Activated T-cell treated with anti-CD3 and anti-CD28 coated beads for 24 hours (primary cell): ENCODE measurements around the gene PAN2.
A peak's percentile ranks its signal among the peaks of the same experiment; 100 is the strongest.
"Not testable (repeated sequence)": the region's sequence is repeated elsewhere in the genome, so short reads cannot be mapped to it uniquely, and the experiment has no call there.

Source experiments
- DNase-seq: peaks from one replicate; pipeline ENCODE4 v3.0.0-alpha.2; 2020; ENCODE audit warnings: low read depth

Gene PAN2

GRCh38 chr12:56333679-56334489 is at the start of gene PAN2:
Gene PAN2 (minus strand): TSS chr12:56334000. CDS start chr12:56333094, 906 bp downstream.
- peak; percentile 90 for DNase-seq

- DNase-seq, result no peak
These were observed 48.8 kb upstream of the PAN2 start for GRCh38 chr12:56382611-56383010.

- no peak for DNase-seq
These were observed 44.2 kb upstream of the PAN2 start for GRCh38 chr12:56377989-56378316.

GRCh38 chr12:56377310-56377988 is 43.6 kb upstream of the PAN2 start:
- no peak for DNase-seq

- no peak for DNase-seq
These were observed 42.0 kb upstream of the PAN2 start for GRCh38 chr12:56375598-56376434.

GRCh38 chr12:56374726-56375597 is 41.2 kb upstream of the PAN2 start:
- DNase-seq, result no peak

GRCh38 chr12:56373515-56373914 is 39.7 kb upstream of the PAN2 start:
- DNase-seq, result no peak

GRCh38 chr12:56366948-56367347 is 33.1 kb upstream of the PAN2 start:
- no peak for DNase-seq

GRCh38 chr12:56362130-56363059 is 28.6 kb upstream of the PAN2 start, which contains the start of gene APOF:
Gene APOF (minus strand): TSS chr12:56362857. CDS start chr12:56362745, 112 bp downstream.
- DNase-seq, result no peak

GRCh38 chr12:56361487-56362129 is 27.8 kb upstream of the PAN2 start:
- DNase-seq, result no peak

- DNase-seq, result peak; percentile 99
These were observed 26.3 kb upstream of the PAN2 start, which contains the start of gene STAT2 for GRCh38 chr12:56359851-56360767. Gene STAT2 (minus strand): TSS chr12:56360107. CDS start chr12:56356571, 3,536 bp downstream.

- no peak for DNase-seq
These were observed 25.2 kb upstream of the PAN2 start for GRCh38 chr12:56358836-56359532.

- DNase-seq, result no peak
These were observed 17.5 kb upstream of the PAN2 start for GRCh38 chr12:56351325-56351724.

GRCh38 chr12:56350662-56351061 is 16.9 kb upstream of the PAN2 start:
- DNase-seq, result no peak

GRCh38 chr12:56348776-56349175 is 15.0 kb upstream of the PAN2 start:
- DNase-seq, result no peak

GRCh38 chr12:56347255-56347654 is 13.5 kb upstream of the PAN2 start:
- not testable (repeated sequence) for DNase-seq

GRCh38 chr12:56346675-56347074 is 12.9 kb upstream of the PAN2 start:
- DNase-seq, result no peak

- DNase-seq, result not testable (repeated sequence)
These were observed 8.5 kb upstream of the PAN2 start for GRCh38 chr12:56342290-56342689.
